ENCODE data around the gene TRIM71.

DNA sequence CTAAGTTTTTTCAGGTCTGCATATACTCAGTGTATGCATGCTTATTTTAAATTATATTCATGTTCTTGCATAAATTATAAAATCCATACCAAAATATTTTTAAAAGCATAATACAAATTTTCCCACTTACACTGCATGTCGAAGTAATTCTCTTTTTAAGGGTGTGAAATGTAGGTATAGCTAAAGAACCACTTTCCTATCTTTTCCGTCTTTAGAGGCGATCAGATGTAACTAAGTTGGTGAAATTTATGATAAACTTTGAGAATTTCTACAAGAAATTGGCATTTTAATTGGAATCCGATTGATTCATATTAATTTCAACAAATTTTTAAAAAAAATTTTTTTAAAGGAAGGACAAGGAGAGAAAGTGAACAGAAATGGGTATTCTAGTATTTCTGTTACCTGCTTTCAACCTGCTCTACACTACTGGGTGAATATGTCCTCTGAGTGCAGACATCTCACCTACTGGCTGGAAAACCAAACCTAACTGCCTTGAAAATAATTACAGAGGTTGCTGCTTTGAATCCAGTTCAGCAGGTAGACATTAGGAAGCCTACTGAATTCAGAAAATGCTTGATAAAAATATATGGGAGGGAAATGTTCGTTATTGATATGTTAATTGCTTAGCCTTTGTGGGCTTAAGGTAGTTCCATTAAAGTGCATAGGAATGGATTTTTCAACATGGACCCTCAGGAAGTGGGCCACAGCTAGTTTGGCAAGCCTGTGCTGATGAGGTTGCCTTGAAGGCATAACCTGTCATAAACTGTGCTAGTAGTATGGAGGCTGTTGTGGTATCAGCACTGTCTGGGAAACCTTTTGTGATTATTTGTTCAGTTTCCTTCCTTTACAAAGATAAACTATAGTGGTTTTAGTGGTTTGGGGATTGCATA lies 5.1 kb downstream of the TRIM71 start:
- TF ChIP-seq POLR2AphosphoS5 (IDR thresholded peaks at IDR 0.05; ENCODE audit: low read depth), result no peak
- TF ChIP-seq, protein P1, sequence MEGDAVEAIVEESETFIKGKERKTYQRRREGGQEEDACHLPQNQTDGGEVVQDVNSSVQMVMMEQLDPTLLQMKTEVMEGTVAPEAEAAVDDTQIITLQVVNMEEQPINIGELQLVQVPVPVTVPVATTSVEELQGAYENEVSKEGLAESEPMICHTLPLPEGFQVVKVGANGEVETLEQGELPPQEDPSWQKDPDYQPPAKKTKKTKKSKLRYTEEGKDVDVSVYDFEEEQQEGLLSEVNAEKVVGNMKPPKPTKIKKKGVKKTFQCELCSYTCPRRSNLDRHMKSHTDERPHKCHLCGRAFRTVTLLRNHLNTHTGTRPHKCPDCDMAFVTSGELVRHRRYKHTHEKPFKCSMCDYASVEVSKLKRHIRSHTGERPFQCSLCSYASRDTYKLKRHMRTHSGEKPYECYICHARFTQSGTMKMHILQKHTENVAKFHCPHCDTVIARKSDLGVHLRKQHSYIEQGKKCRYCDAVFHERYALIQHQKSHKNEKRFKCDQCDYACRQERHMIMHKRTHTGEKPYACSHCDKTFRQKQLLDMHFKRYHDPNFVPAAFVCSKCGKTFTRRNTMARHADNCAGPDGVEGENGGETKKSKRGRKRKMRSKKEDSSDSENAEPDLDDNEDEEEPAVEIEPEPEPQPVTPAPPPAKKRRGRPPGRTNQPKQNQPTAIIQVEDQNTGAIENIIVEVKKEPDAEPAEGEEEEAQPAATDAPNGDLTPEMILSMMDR (IDR thresholded peaks at IDR 0.05; ENCODE audit: insufficient read depth, low read length), result no peak

Data from HL-60 (cell line).